Natural killer cell (primary cell): Measurements from ENCODE around the gene MAP2K4. TPM values are rescaled to one million over a fixed set of nuclear protein-coding genes. Genes with fewer than 3 reads are reported as not detected.

ENCODE experiments used
- ATAC-seq, 3 donors: fragments of 150-1000 bp in 2 of 3; fragments of 200-7000 bp in 1 of 3; cut with Tn5 transposase; 1 replicate in 1 of 3; 2 replicates in 2 of 3; pipeline ENCODE4 v1.10.0; 2021; ENCODE audit warnings: mild to moderate bottlenecking in 2 of 3, moderate library complexity in 2 of 3
- DNase-seq, 2 donors: peaks; one replicate each; pipeline versions ENCODE4 v3.0.0 to v3.0.0-alpha.2; 2013 to 2021; ENCODE audit warnings: mixed read lengths in 1 of 2
- H3K27ac ChIP-seq: one replicate; pipeline ENCODE4 v1.5.1; 2013; ENCODE audit warnings: mild to moderate bottlenecking, low read length
- H3K27me3 ChIP-seq: one replicate; pipeline ENCODE4 v1.6.1; 2013; ENCODE audit warnings: low read length; ENCODE audit not compliant: control insufficient read depth, insufficient read depth
- H3K36me3 ChIP-seq: one replicate; pipeline ENCODE4 v1.6.1; 2013; ENCODE audit warnings: low read length; ENCODE audit not compliant: control insufficient read depth, insufficient read depth
- H3K4me1 ChIP-seq: one replicate; pipeline ENCODE4 v1.6.1; 2013; ENCODE audit warnings: low read length; ENCODE audit not compliant: control insufficient read depth, insufficient read depth
- H3K4me3 ChIP-seq: one replicate; pipeline ENCODE4 v1.5.1; 2013; ENCODE audit warnings: low read length
- H3K9me3 ChIP-seq: one replicate; pipeline ENCODE4 v1.6.1; 2013; ENCODE audit warnings: low read length; ENCODE audit not compliant: control insufficient read depth, insufficient read depth
- H3K27ac Mint-ChIP-seq, 2 donors: one replicate each; pipeline ENCODE4 v1.8.0; 2022; ENCODE audit warnings: mild to moderate bottlenecking in 2 of 2, mixed read lengths in 2 of 2, moderate library complexity in 1 of 2
- H3K27me3 Mint-ChIP-seq, 2 donors: one replicate each; pipeline ENCODE4 v1.8.0; 2022; ENCODE audit warnings: low read depth in 2 of 2, mixed read lengths in 2 of 2
- H3K36me3 Mint-ChIP-seq: one replicate; pipeline ENCODE4 v1.8.0; 2022; ENCODE audit warnings: mixed read lengths
- H3K4me1 Mint-ChIP-seq, 2 donors: one replicate each; pipeline ENCODE4 v1.8.0; 2022; ENCODE audit warnings: mixed read lengths in 2 of 2
- H3K4me3 Mint-ChIP-seq: one replicate; pipeline ENCODE4 v1.8.0; 2022; ENCODE audit warnings: mild to moderate bottlenecking, moderate library complexity, mixed read lengths
- H3K9me3 Mint-ChIP-seq, 2 donors: one replicate each; pipeline ENCODE4 v1.8.0; 2022; ENCODE audit warnings: mixed read lengths in 2 of 2
- WGBS: methylation state at CpG from one replicate; pipeline ENCODE4 v1.1.7; 2013; ENCODE audit warnings: missing lambda C conversion rate; ENCODE audit not compliant: insufficient coverage; 5-methylcytosine and 5-hydroxymethylcytosine counted together
- intact Hi-C: fragments of 100-400 bp; cut with micrococcal nuclease; formaldehyde crosslinking; loops from one replicate; pipeline ENCODE4 v1.14.2; 2022
- total RNA-seq, 4 donors: library from RNA; stranded (reverse); fragments of 120-200 nt in 1 of 4; gene quantifications; one replicate each; pipeline versions ENCODE4 v1.2.3 to v1.2.4, GENCODE V29; 2013 to 2022
- TF ChIP-seq, protein P1 (sequence below): fragments of 200-600 bp; IDR thresholded peaks from one replicate; pipeline ENCODE4 v1.8.0; 2022; ENCODE audit warnings: antibody characterized with exemption

Gene MAP2K4
- total RNA-seq, 3 donors from 2014 or later (not counting 1 experiment from before 2014, with no cell fraction given), result 30.1 to 35.0 (median 33.7) TPM

GRCh38 chr17:11981862-11982261 lies 38.8 kb upstream of the MAP2K4 start:
- WGBS, result 100% methylated on average over 1 of the region's 4 CpGs
- H3K27ac Mint-ChIP-seq, result no peak overlapping the region
- H3K4me3 Mint-ChIP-seq, result no peak overlapping the region
- H3K9me3 ChIP-seq, result no peaks in the 10 kb centered on the region
- TF ChIP-seq, protein P1, sequence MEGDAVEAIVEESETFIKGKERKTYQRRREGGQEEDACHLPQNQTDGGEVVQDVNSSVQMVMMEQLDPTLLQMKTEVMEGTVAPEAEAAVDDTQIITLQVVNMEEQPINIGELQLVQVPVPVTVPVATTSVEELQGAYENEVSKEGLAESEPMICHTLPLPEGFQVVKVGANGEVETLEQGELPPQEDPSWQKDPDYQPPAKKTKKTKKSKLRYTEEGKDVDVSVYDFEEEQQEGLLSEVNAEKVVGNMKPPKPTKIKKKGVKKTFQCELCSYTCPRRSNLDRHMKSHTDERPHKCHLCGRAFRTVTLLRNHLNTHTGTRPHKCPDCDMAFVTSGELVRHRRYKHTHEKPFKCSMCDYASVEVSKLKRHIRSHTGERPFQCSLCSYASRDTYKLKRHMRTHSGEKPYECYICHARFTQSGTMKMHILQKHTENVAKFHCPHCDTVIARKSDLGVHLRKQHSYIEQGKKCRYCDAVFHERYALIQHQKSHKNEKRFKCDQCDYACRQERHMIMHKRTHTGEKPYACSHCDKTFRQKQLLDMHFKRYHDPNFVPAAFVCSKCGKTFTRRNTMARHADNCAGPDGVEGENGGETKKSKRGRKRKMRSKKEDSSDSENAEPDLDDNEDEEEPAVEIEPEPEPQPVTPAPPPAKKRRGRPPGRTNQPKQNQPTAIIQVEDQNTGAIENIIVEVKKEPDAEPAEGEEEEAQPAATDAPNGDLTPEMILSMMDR, result no peak
- peaks cover 41% of the 10 kb centered on the region for H3K36me3 ChIP-seq
- intact Hi-C loops, result no loop called here
- no peak overlapping the region for H3K4me3 ChIP-seq
- peaks cover 0 to under 1% of the 10 kb centered on the region in 2 donors for H3K4me1 Mint-ChIP-seq
- no peaks in the 10 kb centered on the region for H3K27me3 Mint-ChIP-seq
- no peaks in the 10 kb centered on the region for H3K27me3 ChIP-seq
- DNase-seq, result no peak
- H3K4me1 ChIP-seq, result no peaks in the 10 kb centered on the region
- no peak for ATAC-seq
- no peaks in the 10 kb centered on the region for H3K9me3 Mint-ChIP-seq
- no peak overlapping the region for H3K27ac ChIP-seq
- peaks cover 45% of the 10 kb centered on the region for H3K36me3 Mint-ChIP-seq

DNA sequence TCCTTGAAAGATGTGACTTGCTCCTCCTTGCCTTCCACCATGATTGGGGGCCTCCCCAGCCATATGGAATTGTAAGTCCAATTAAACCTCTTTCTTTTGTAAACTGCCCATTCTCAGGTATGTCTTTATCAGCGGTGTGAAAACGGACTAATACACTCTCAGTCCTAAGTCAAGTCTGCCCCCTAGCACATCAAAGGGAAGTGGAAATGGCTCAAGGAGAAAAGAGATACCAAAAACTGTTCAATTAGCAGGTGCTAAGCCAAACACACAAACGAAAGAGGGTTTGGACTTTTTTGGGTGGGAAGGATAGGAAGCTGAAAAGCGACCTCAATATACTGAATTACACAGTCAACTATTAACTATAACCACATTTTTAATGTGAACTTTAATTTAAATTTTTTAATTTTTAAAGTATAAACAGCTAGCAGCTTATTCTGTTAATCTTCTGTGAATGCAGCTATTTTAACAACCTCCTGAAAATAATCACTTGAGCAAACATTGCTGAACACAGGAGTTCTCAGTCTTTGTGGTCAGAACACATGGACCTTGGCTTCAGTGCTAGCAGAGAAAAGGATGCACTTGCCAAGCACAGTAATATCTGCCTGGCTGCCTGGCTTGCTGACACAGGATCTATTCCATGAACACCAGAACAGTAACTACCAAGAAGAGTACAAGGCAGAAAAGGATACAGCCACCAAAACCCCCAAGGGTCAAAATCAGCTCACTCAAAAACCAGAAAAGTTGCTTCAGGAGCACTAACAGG lies 34.3 kb upstream of the MAP2K4 start:
- ATAC-seq (no peak), DNase-seq (no peak)
- intact Hi-C loops, result no loop called here
- no peaks in the 10 kb centered on the region for H3K4me1 ChIP-seq
- no peak overlapping the region for H3K4me3 ChIP-seq
- H3K27ac ChIP-seq, result no peak overlapping the region
- Mint-ChIP-seq H3K27ac (no peak overlapping the region), H3K4me1 (peaks cover 11 to 23% of the 10 kb centered on the region in 2 donors), H3K27me3 (no peaks in the 10 kb centered on the region), H3K4me3 (no peak overlapping the region), H3K9me3 (no peaks in the 10 kb centered on the region), H3K36me3 (peaks cover 38% of the 10 kb centered on the region)
- no peaks in the 10 kb centered on the region for H3K27me3 ChIP-seq
- H3K36me3 ChIP-seq, result peaks cover 42% of the 10 kb centered on the region
- no peaks in the 10 kb centered on the region for H3K9me3 ChIP-seq
- WGBS, result no CpG with 5 or more reads among the region's 4 CpGs
- TF ChIP-seq, protein P1, result no peak

- intact Hi-C loops, result no loop called here
- H3K4me3 Mint-ChIP-seq, result no peak overlapping the region
- Histone ChIP-seq H3K27me3 (no peaks in the 10 kb centered on the region), H3K4me1 (no peaks in the 10 kb centered on the region), H3K9me3 (no peaks in the 10 kb centered on the region), H3K4me3 (no peak overlapping the region), H3K27ac (no peak overlapping the region), H3K36me3 (peaks cover 47% of the 10 kb centered on the region)
- peak in 1 of 2 donors; percentile 9 for DNase-seq
- H3K36me3 Mint-ChIP-seq, result peaks cover 36% of the 10 kb centered on the region
- ATAC-seq, result no peak
- WGBS, result 87% methylated on average over 3 of the region's 5 CpGs
- TF ChIP-seq, protein P1, result peak; percentile 19
- no peaks in the 10 kb centered on the region for H3K27me3 Mint-ChIP-seq
- H3K27ac Mint-ChIP-seq, result no peak overlapping the region
- H3K4me1 Mint-ChIP-seq, result peaks cover 17 to 23% of the 10 kb centered on the region in 2 donors
- H3K9me3 Mint-ChIP-seq, result no peaks in the 10 kb centered on the region
Measured at GRCh38 chr17:11986942-11987329, 33.7 kb upstream of the MAP2K4 start.
